Measurements from ENCODE around the gene NEAT1. TPM values are rescaled to one million over a fixed set of nuclear protein-coding genes. Genes with fewer than 3 reads are reported as not detected.

Gene NEAT1
- total and polyA plus RNA-seq, 9 of the 15 experiments (the other 6 are each of a cell fraction or from before 2014, with no cell fraction given) = 20.1 to 389 (median 62.8) TPM

DNA sequence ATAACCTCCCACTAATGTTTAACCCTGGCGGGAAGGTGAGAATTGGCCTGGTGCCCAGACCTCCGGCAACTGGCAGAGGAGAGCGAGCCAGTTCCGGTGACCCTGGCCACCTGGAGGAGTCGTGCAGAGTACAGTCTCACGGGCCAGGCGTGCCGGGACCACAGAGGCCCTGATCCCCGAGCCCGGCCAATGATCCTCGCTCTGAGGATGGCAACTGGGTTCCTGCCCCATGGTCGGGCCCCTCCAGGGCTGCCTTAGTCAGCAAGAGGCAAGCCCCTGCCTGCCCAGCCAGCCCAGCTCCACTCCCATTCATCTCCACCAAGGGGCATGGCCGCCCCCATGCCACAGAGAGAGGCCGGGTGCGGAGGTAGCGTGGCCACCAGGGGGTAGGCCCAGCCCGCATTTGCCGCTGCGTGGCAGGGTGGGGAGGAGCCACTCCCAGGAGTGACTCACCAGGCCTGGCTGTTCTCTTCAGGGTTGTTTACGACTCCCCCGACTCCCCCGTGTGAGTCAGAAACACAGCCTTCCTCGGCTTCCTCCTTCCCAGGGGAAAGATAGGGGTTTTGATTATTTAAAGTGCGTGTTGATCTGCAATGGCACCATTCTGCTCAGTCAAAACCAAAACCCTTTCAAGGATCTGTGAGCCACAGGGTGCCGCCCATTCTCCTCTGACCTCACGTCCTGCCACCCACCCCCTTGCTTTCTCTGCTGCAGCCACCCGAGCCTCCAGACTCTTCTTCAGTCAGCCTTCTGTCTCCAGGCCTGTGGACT lies 40.4 kb upstream of the NEAT1 start, which contains the start of gene SLC25A45 (continued):
- no peak for TF ChIP-seq CEBPG (CRISPR knock-in tag; IDR thresholded peaks at IDR 0.05)
- no peak for TF ChIP-seq CEBPG (tag; conservative IDR thresholded peaks at IDR 0.05 in 1 of 2, IDR thresholded peaks at IDR 0.05 in 1 of 2)
- TF ChIP-seq, protein P1, sequence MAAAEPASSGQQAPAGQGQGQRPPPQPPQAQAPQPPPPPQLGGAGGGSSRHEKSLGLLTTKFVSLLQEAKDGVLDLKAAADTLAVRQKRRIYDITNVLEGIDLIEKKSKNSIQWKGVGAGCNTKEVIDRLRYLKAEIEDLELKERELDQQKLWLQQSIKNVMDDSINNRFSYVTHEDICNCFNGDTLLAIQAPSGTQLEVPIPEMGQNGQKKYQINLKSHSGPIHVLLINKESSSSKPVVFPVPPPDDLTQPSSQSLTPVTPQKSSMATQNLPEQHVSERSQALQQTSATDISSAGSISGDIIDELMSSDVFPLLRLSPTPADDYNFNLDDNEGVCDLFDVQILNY (CRISPR knock-in tag; IDR thresholded peaks at IDR 0.05) = 0 out of 2 replicates have a peak, but pooled peaks have one; percentile 5
- TF ChIP-seq ZNF695 (CRISPR knock-in tag; IDR thresholded peaks at IDR 0.05) = peak; percentile 53; the same call in 1 of the 2 replicates
- no peak for TF ChIP-seq MXI1 (IDR thresholded peaks at IDR 0.05; ENCODE audit: low read depth, low read length)
- TF ChIP-seq, protein P2, sequence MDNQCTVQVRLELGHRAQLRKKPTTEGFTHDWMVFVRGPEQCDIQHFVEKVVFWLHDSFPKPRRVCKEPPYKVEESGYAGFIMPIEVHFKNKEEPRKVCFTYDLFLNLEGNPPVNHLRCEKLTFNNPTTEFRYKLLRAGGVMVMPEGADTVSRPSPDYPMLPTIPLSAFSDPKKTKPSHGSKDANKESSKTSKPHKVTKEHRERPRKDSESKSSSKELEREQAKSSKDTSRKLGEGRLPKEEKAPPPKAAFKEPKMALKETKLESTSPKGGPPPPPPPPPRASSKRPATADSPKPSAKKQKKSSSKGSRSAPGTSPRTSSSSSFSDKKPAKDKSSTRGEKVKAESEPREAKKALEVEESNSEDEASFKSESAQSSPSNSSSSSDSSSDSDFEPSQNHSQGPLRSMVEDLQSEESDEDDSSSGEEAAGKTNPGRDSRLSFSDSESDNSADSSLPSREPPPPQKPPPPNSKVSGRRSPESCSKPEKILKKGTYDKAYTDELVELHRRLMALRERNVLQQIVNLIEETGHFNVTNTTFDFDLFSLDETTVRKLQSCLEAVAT (IDR thresholded peaks at IDR 0.05) = peak; percentile 31 to 72; a peak in 2 of 4 replicates
- no peak for TF ChIP-seq FUS (optimal IDR thresholded peaks at IDR 0.05; ENCODE audit: low read depth, low read length)
- TF ChIP-seq, protein P3, sequence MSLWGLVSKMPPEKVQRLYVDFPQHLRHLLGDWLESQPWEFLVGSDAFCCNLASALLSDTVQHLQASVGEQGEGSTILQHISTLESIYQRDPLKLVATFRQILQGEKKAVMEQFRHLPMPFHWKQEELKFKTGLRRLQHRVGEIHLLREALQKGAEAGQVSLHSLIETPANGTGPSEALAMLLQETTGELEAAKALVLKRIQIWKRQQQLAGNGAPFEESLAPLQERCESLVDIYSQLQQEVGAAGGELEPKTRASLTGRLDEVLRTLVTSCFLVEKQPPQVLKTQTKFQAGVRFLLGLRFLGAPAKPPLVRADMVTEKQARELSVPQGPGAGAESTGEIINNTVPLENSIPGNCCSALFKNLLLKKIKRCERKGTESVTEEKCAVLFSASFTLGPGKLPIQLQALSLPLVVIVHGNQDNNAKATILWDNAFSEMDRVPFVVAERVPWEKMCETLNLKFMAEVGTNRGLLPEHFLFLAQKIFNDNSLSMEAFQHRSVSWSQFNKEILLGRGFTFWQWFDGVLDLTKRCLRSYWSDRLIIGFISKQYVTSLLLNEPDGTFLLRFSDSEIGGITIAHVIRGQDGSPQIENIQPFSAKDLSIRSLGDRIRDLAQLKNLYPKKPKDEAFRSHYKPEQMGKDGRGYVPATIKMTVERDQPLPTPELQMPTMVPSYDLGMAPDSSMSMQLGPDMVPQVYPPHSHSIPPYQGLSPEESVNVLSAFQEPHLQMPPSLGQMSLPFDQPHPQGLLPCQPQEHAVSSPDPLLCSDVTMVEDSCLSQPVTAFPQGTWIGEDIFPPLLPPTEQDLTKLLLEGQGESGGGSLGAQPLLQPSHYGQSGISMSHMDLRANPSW (CRISPR knock-in tag; IDR thresholded peaks at IDR 0.05) = no peak
- TF ChIP-seq SMAD4 (CRISPR knock-in tag; conservative IDR thresholded peaks at IDR 0.05) = peak; percentile 87; the same call in 1 of the 2 replicates
- peak; percentile 69 for TF ChIP-seq NCOR1 (IDR thresholded peaks at IDR 0.05)
- 0 out of 2 replicates have a peak, but pooled peaks have one; percentile 15 for TF ChIP-seq CBFA2T2 (conservative IDR thresholded peaks at IDR 0.05)
- peak; percentile 72; the same call in 1 of the 2 replicates for TF ChIP-seq ZNF561 (CRISPR knock-in tag; conservative IDR thresholded peaks at IDR 0.05)
- peak; percentile 95 for TF ChIP-seq CTBP1 (IDR thresholded peaks at IDR 0.05; ENCODE audit: borderline replicate concordance)
- no peak for TF ChIP-seq IRF1 (CRISPR knock-in tag; IDR thresholded peaks at IDR 0.05; ENCODE audit: borderline replicate concordance)
- TF ChIP-seq ZNF174 (CRISPR knock-in tag; IDR thresholded peaks at IDR 0.05) = no peak
- no peak for TF ChIP-seq XRCC4 (IDR thresholded peaks at IDR 0.05; ENCODE audit: extremely low read depth, insufficient read depth, insufficient read length)
- TF ChIP-seq, protein P4, sequence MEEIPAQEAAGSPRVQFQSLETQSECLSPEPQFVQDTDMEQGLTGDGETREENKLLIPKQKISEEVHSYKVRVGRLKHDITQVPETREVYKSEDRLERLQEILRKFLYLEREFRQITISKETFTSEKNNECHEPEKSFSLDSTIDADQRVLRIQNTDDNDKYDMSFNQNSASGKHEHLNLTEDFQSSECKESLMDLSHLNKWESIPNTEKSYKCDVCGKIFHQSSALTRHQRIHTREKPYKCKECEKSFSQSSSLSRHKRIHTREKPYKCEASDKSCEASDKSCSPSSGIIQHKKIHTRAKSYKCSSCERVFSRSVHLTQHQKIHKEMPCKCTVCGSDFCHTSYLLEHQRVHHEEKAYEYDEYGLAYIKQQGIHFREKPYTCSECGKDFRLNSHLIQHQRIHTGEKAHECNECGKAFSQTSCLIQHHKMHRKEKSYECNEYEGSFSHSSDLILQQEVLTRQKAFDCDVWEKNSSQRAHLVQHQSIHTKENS (CRISPR knock-in tag; IDR thresholded peaks at IDR 0.05) = no peak
- no peak for TF ChIP-seq CEBPB (tag; IDR thresholded peaks at IDR 0.05)
- TF ChIP-seq SIN3B (IDR thresholded peaks at IDR 0.05; ENCODE audit: low read depth) = peak; percentile 34; the same call in 1 of the 2 replicates
- TF ChIP-seq MEF2A (IDR thresholded peaks at IDR 0.05; ENCODE audit: control insufficient read depth, low read depth, low read length) = no peak

Data from K562 (cell line).